Hepatocyte (in vitro differentiated cells): ENCODE data around the gene TFB2M.

ENCODE experiments used
- EZH2 ChIP-seq: fragments of 200-600 bp; sonication (generic); IDR thresholded peaks from 2 replicates; pipeline ENCODE4 v1.6.1; 2016; ENCODE audit warnings: antibody characterized with exemption, mild to moderate bottlenecking, borderline replicate concordance
- TF ChIP-seq, protein P1 (sequence below): fragments of 200-600 bp; sonication (generic); IDR thresholded peaks from 2 replicates; pipeline ENCODE4 v1.5.1; 2016; ENCODE audit warnings: antibody characterized with exemption, mild to moderate bottlenecking; ENCODE audit not compliant: poor library complexity

DNA sequence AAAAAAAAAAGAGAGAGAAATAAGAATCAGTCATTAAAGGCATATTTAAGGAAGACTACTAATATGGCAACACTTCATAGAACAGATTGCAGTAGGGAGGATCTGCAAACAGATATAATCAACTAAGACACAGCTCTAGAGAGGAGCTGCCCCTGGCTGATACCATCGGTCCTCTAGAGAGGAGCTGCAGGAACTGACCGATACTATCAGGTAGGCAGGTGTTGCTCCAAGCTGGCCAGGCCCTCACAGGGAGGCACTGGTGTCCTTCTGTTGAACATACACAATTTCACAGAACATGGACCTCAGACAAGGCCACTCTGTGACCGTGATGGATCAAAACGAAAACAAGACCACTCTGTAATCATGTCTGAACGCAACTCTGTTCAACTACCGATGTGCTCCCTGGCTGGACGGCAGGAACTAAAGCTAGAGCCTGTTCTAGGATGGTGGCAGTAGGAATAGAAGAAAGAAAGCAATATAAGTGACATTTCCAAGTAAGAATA is 74.5 kb downstream of the TFB2M start:
- TF ChIP-seq, protein P1, sequence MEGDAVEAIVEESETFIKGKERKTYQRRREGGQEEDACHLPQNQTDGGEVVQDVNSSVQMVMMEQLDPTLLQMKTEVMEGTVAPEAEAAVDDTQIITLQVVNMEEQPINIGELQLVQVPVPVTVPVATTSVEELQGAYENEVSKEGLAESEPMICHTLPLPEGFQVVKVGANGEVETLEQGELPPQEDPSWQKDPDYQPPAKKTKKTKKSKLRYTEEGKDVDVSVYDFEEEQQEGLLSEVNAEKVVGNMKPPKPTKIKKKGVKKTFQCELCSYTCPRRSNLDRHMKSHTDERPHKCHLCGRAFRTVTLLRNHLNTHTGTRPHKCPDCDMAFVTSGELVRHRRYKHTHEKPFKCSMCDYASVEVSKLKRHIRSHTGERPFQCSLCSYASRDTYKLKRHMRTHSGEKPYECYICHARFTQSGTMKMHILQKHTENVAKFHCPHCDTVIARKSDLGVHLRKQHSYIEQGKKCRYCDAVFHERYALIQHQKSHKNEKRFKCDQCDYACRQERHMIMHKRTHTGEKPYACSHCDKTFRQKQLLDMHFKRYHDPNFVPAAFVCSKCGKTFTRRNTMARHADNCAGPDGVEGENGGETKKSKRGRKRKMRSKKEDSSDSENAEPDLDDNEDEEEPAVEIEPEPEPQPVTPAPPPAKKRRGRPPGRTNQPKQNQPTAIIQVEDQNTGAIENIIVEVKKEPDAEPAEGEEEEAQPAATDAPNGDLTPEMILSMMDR = no peak
- TF ChIP-seq EZH2 = no peak
